Kidney (tissue), 14 donors: ENCODE results near the gene PHLDB2. TPM values are rescaled to one million over a fixed set of nuclear protein-coding genes. Genes with fewer than 3 reads are reported as not detected.

Experiments
- DNase-seq, 5 donors: peaks; one replicate each; pipeline ENCODE4 v3.0.0-alpha.2; 2013 to 2020
- FAIRE-seq: peaks from 2 replicates; lab custom pipeline; 2012; peaks lifted over from hg19 to GRCh38; lab: Jason Lieb, UNC
- H3K27ac ChIP-seq, 2 donors: one replicate each; pipeline ENCODE4 v1.7.0; 2013; ENCODE audit warnings: low read depth in 2 of 2, low read length in 2 of 2, inconsistent platforms in 1 of 2
- H3K27me3 ChIP-seq: one replicate; pipeline ENCODE4 v1.7.1; 2013; ENCODE audit warnings: low read length, inconsistent platforms; ENCODE audit not compliant: control insufficient read depth, insufficient read depth
- H3K36me3 ChIP-seq, 3 donors: one replicate each; pipeline versions ENCODE4 v1.7.0 to v1.7.1; 2013; ENCODE audit warnings: low read length in 3 of 3, control low read depth in 1 of 3, inconsistent platforms in 1 of 3; ENCODE audit not compliant: insufficient read depth in 3 of 3, control insufficient read depth in 2 of 3
- H3K4me1 ChIP-seq, 3 donors: one replicate each; pipeline versions ENCODE4 v1.7.0 to v1.7.1; 2013; ENCODE audit warnings: low read length in 3 of 3, inconsistent platforms in 1 of 3, low read depth in 1 of 3; ENCODE audit not compliant: control insufficient read depth in 2 of 3, insufficient read depth in 2 of 3
- H3K4me3 ChIP-seq, 3 donors: one replicate each; pipeline versions ENCODE4 v1.7.0 to v1.8.1; 2013; ENCODE audit warnings: low read length in 3 of 3, control low read depth in 1 of 3, inconsistent platforms in 1 of 3
- H3K9ac ChIP-seq, 3 donors: one replicate each; pipeline versions ENCODE4 v1.7.0 to v1.7.1; 2013; ENCODE audit warnings: low read length in 3 of 3, control low read depth in 1 of 3, inconsistent platforms in 1 of 3
- H3K9me3 ChIP-seq, 3 donors: one replicate each; pipeline versions ENCODE4 v1.7.0 to v1.7.1; 2013; ENCODE audit warnings: low read length in 3 of 3, control low read depth in 1 of 3, inconsistent platforms in 1 of 3; ENCODE audit not compliant: control insufficient read depth in 2 of 3, insufficient read depth in 1 of 3
- intact Hi-C: fragments of 100-400 bp; cut with DNase I; formaldehyde crosslinking; loops from one replicate; pipeline ENCODE4 v1.11.1; 2022
- polyA plus RNA-seq: library from polyadenylated mRNA; stranded (reverse); fragments of 350-450 nt; fragmentation: Illumina TruSeq; extraction: RNeasy Lipid Tissue Mini Kit (QIAGEN cat#74804); gene quantifications from one replicate; pipeline ENCODE4 v1.2.3, GENCODE V29; 2014; ENCODE audit warnings: low read depth, low replicate concordance; ENCODE audit not compliant: insufficient read depth
- total RNA-seq: library from RNA; stranded (reverse); fragmentation: NEBNext Ultra II Directional; extraction: Animal tissue kit (Norgen Biotek cat#: 25700); gene quantifications from one replicate; pipeline ENCODE4 v1.2.1, GENCODE V29; 2021
- TF ChIP-seq, protein P1 (sequence below): IDR thresholded peaks from 3 replicates; pipeline ENCODE4 v1.5.1; 2012; ENCODE audit warnings: mild to moderate bottlenecking, moderate library complexity, borderline replicate concordance; ENCODE audit not compliant: insufficient read depth; ENCODE audit errors: extremely low read depth
- donor health status: control.
- donor health status: control.
- donor health status: control.
- donor health status: control.
- donor health status: control.
- donor health status: DM: yes; HTN: yes; CAD: no.
- donor health status: Normal renal cell carcinoma (clear cell type).

PHLDB2 gene
- total and polyA plus RNA-seq, 2 donors from 2014 or later: 28.0 to 85.6 TPM

DNA sequence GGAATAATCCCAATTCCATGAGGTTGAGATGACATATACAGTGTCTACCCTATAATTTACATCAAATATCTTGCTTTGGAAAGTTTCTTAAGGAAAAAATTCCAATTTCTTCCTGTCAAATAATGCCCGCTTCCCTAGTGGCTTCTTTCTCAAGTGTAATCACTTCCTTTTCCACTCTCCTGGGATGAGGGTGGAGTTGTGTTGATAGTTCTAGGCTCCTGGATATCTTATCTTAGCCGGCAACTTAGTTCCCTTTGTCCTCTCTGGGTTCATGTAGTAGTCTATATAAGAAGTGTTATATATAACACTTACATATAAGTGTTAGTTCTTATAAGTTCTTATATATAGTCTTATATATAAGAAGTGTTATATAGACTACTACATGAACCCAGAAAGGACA, 150.6 kb downstream of the PHLDB2 start:
- no peak for DNase-seq

DNA sequence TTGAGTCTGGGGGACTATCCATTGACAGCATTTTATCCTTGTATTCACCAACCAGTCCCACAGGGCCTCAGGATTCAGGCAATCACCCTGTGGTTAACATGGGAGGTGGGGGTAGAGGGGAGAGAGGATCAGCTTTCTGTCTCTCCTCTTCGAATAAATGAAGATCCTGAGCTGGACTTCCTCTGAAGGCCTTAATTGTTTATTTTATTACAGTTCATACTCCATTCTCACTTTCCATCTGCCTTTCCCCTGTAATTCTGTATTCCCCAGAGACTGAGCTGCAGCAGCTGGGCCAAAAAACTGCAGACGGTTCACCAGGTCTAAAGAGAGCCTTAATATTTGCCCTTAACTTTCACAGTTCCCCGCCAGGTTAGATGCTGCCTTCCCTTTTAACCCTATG, 151.6 kb downstream of the PHLDB2 start:
- Histone ChIP-seq H3K4me3 (no peak overlapping the region), H3K9me3 (no peaks in the 10 kb centered on the region), H3K36me3 (no peaks in the 10 kb centered on the region), H3K4me1 (peaks cover 0 to 49% (median 17%) of the 10 kb centered on the region in 3 donors), H3K27me3 (no peaks in the 10 kb centered on the region), H3K27ac (peak overlapping the region; percentile 54 to 61), H3K9ac (no peak overlapping the region)
- TF ChIP-seq, protein P1, sequence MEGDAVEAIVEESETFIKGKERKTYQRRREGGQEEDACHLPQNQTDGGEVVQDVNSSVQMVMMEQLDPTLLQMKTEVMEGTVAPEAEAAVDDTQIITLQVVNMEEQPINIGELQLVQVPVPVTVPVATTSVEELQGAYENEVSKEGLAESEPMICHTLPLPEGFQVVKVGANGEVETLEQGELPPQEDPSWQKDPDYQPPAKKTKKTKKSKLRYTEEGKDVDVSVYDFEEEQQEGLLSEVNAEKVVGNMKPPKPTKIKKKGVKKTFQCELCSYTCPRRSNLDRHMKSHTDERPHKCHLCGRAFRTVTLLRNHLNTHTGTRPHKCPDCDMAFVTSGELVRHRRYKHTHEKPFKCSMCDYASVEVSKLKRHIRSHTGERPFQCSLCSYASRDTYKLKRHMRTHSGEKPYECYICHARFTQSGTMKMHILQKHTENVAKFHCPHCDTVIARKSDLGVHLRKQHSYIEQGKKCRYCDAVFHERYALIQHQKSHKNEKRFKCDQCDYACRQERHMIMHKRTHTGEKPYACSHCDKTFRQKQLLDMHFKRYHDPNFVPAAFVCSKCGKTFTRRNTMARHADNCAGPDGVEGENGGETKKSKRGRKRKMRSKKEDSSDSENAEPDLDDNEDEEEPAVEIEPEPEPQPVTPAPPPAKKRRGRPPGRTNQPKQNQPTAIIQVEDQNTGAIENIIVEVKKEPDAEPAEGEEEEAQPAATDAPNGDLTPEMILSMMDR: no peak
- FAIRE-seq (no peak), DNase-seq (peak in 2 of 5 donors; percentile 34)
- intact Hi-C loops: no loop called here

More for the DNA sequence above, 150.6 kb downstream of the PHLDB2 start:
- TF ChIP-seq, protein P1: no peak
- FAIRE-seq: no peak
- Histone ChIP-seq H3K27me3 (no peaks in the 10 kb centered on the region), H3K9ac (no peak overlapping the region), H3K4me1 (peaks cover 0 to 49% (median 17%) of the 10 kb centered on the region in 3 donors), H3K36me3 (no peaks in the 10 kb centered on the region), H3K9me3 (no peaks in the 10 kb centered on the region), H3K27ac (no peak overlapping the region), H3K4me3 (no peak overlapping the region)
- intact Hi-C loops: no loop called here

DNA sequence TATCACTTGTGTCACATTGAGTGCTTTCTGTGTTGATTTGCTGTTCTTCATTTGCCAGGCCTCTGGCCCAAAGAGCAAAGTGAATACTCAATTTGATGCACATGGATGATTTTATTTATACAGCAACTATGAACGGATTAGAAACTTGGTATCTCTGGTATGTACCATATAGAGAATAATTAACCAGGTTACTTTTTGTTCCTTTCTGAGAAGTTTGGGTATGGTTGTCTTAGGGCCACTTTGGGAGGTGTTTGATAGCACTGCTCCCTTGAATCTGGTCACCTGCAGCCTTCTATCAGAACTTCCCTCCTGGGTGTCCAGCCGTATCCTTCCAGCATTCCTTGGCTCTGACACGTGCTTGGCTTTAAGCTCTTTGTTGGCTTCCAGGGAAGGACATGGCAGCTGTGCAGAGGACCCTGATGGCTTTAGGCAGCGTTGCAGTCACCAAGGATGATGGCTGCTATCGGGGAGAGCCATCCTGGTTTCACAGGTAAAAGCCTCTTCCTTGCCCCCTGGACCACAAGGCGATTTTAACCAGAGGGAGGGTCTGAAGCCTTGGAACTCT, 152.4 kb downstream of the PHLDB2 start:
- intact Hi-C loops: no loop called here
- H3K4me3 ChIP-seq: peak overlapping the region in 1 of 3 donors; percentile 23
- H3K27ac ChIP-seq: peak overlapping the region; percentile 39 to 61
- DNase-seq: no peak
- FAIRE-seq: no peak
- no peaks in the 10 kb centered on the region for H3K9me3 ChIP-seq
- H3K36me3 ChIP-seq: no peaks in the 10 kb centered on the region
- H3K4me1 ChIP-seq: peaks cover 0 to 49% (median 17%) of the 10 kb centered on the region in 3 donors
- TF ChIP-seq, protein P1: no peak
- no peak overlapping the region for H3K9ac ChIP-seq
- no peaks in the 10 kb centered on the region for H3K27me3 ChIP-seq
